Neuronal stem cell (in vitro differentiated cells): ENCODE measurements around the gene MTMR3.

ENCODE experiments used
- DNase-seq: peaks from one replicate; pipeline ENCODE4 v3.0.0-alpha.2; 2013; ENCODE audit warnings: low spot score
- H2AFZ ChIP-seq: one replicate; pipeline ENCODE4 v1.6.1; 2013; ENCODE audit warnings: mild to moderate bottlenecking, low read length, inconsistent platforms
- H2AK5ac ChIP-seq: 2 replicates; pipeline ENCODE4 v1.6.1; 2013; ENCODE audit warnings: low read depth, mild to moderate bottlenecking, inconsistent platforms, low read length, moderate library complexity, mixed read lengths
- H2BK120ac ChIP-seq: 2 replicates; pipeline ENCODE4 v1.6.1; 2013; ENCODE audit warnings: low read depth, mild to moderate bottlenecking, inconsistent platforms, low read length, moderate library complexity, mixed read lengths
- H2BK12ac ChIP-seq: one replicate; pipeline ENCODE4 v1.6.1; 2013; ENCODE audit warnings: low read length, inconsistent platforms
- H2BK15ac ChIP-seq: 2 replicates; pipeline ENCODE4 v1.6.1; 2013; ENCODE audit warnings: mild to moderate bottlenecking, low read length, inconsistent platforms, mixed read lengths
- H2BK5ac ChIP-seq: one replicate; pipeline ENCODE4 v1.6.1; 2013; ENCODE audit warnings: inconsistent platforms, mild to moderate bottlenecking, low read length, moderate library complexity
- H3K14ac ChIP-seq: one replicate; pipeline ENCODE4 v1.6.1; 2013; ENCODE audit warnings: low read length, inconsistent platforms
- H3K18ac ChIP-seq: 2 replicates; pipeline ENCODE4 v1.6.1; 2013; ENCODE audit warnings: low read length, inconsistent platforms
- H3K23ac ChIP-seq: 2 replicates; pipeline ENCODE4 v1.6.1; 2013; ENCODE audit warnings: low read depth, mild to moderate bottlenecking, mixed read lengths, low read length, inconsistent platforms; ENCODE audit not compliant: poor library complexity
- H3K27ac ChIP-seq: replicated peaks from 3 replicates; pipeline ENCODE4 v1.5.1; 2013; ENCODE audit warnings: low read length, inconsistent platforms
- H3K27me3 ChIP-seq, 3 experiments: 2 replicates each; pipeline ENCODE4 v1.6.1; 2013; ENCODE audit warnings: low read length in 3 of 3, mild to moderate bottlenecking in 2 of 3, inconsistent platforms in 1 of 3, low read depth in 1 of 3, mixed read lengths in 1 of 3, moderate library complexity in 1 of 3; ENCODE audit not compliant: control insufficient read depth in 3 of 3, insufficient read depth in 3 of 3
- H3K36me3 ChIP-seq, 2 donors: replicated peaks in 1 of 2; 2 replicates each; pipeline ENCODE4 v1.6.1; 2013; ENCODE audit warnings: low read length in 2 of 2; ENCODE audit not compliant: control insufficient read depth in 2 of 2, insufficient read depth in 2 of 2
- H3K4ac ChIP-seq: 2 replicates; pipeline ENCODE4 v1.6.1; 2013; ENCODE audit warnings: inconsistent platforms, mild to moderate bottlenecking, low read length, moderate library complexity
- H3K4me1 ChIP-seq, 2 donors: 1 replicate in 1 of 2; 2 replicates in 1 of 2; pipeline ENCODE4 v1.6.1; 2013; ENCODE audit warnings: low read length in 2 of 2, low read depth in 1 of 2; ENCODE audit not compliant: control insufficient read depth in 2 of 2, insufficient read depth in 1 of 2
- H3K4me2 ChIP-seq: one replicate; pipeline ENCODE4 v1.6.1; 2013; ENCODE audit warnings: mild to moderate bottlenecking, low read length, inconsistent platforms; ENCODE audit not compliant: insufficient read depth, poor library complexity, severe bottlenecking
- H3K4me3 ChIP-seq, 2 donors: 2 replicates each; pipeline ENCODE4 v1.5.1; 2013; ENCODE audit warnings: low read length in 2 of 2, mild to moderate bottlenecking in 2 of 2, inconsistent platforms in 1 of 2, moderate library complexity in 1 of 2
- H3K79me1 ChIP-seq: one replicate; pipeline ENCODE4 v1.6.1; 2013; ENCODE audit warnings: low read depth, mild to moderate bottlenecking, inconsistent platforms, low read length, moderate library complexity
- H3K9ac ChIP-seq: one replicate; pipeline ENCODE4 v1.6.1; 2013; ENCODE audit warnings: mild to moderate bottlenecking, low read depth, low read length, inconsistent platforms; ENCODE audit not compliant: poor library complexity
- H3K9me3 ChIP-seq, 2 donors: replicated peaks in 1 of 2; 2 replicates each; pipeline versions ENCODE3 to v1.6.1; 2013; ENCODE audit warnings: low read length in 2 of 2, mild to moderate bottlenecking in 2 of 2, inconsistent platforms in 1 of 2, low read depth in 1 of 2, mixed read lengths in 1 of 2, moderate library complexity in 1 of 2; ENCODE audit not compliant: control insufficient read depth in 2 of 2, insufficient read depth in 1 of 2
- H4K8ac ChIP-seq: one replicate; pipeline ENCODE4 v1.6.1; 2013; ENCODE audit warnings: low read depth, mild to moderate bottlenecking, inconsistent platforms, low read length, moderate library complexity
- H4K91ac ChIP-seq: one replicate; pipeline ENCODE4 v1.6.1; 2013; ENCODE audit warnings: low read length, low read depth, mild to moderate bottlenecking, inconsistent platforms; ENCODE audit not compliant: poor library complexity
- WGBS, 2 donors: extraction: QIAGEN DNeasy Blood & Tissue Kit; methylation state at CpG; one replicate each; pipeline ENCODE4 v1.1.7; 2013; ENCODE audit warnings: missing lambda C conversion rate in 2 of 2, mixed read lengths in 1 of 2; ENCODE audit not compliant: insufficient read length in 2 of 2, insufficient replicate concordance in 1 of 2; ENCODE audit errors: extremely low coverage in 2 of 2; 5-methylcytosine and 5-hydroxymethylcytosine counted together

Gene MTMR3

GRCh38 chr22:29842172-29842571 is 40.8 kb upstream of the MTMR3 start:
- Histone ChIP-seq H3K27ac (no peak overlapping the region), H3K27me3 (peaks cover 0 to 2% (median 0%) of the 10 kb centered on the region in 3 experiments), H3K18ac (no peak overlapping the region), H2BK15ac (no peak overlapping the region), H4K91ac (no peak overlapping the region), H2BK120ac (no peak overlapping the region), H2AFZ (no peak overlapping the region), H4K8ac (no peak overlapping the region), H3K4me2 (no peak overlapping the region), H3K4me3 (no peak overlapping the region), H3K79me1 (peaks cover 2% of the 10 kb centered on the region), H2AK5ac (no peak overlapping the region), H3K9me3 (no peaks in the 10 kb centered on the region), H3K4ac (no peak overlapping the region), H3K4me1 (peaks cover 0 to 4% of the 10 kb centered on the region in 2 donors), H3K14ac (no peak overlapping the region), H3K36me3 (no peaks in the 10 kb centered on the region), H3K9ac (no peak overlapping the region), H3K23ac (no peak overlapping the region), H2BK12ac (no peak overlapping the region), H2BK5ac (no peak overlapping the region)
- no CpG with 5 or more reads among the region's 2 CpGs for WGBS, 2 donors
- no peak for DNase-seq

GRCh38 chr22:29842740-29843139 is 40.2 kb upstream of the MTMR3 start:
- Histone ChIP-seq H3K4me1 (no peaks in the 10 kb centered on the region), H3K14ac (no peak overlapping the region), H3K4me3 (no peak overlapping the region), H4K91ac (no peak overlapping the region), H3K18ac (no peak overlapping the region), H3K4ac (no peak overlapping the region), H2BK120ac (no peak overlapping the region), H2BK15ac (no peak overlapping the region), H3K23ac (no peak overlapping the region), H3K9ac (no peak overlapping the region), H3K27ac (no peak overlapping the region), H3K4me2 (no peak overlapping the region), H3K27me3 (peaks cover 0 to 2% (median 0%) of the 10 kb centered on the region in 3 experiments), H2AFZ (no peak overlapping the region), H2AK5ac (no peak overlapping the region), H2BK5ac (no peak overlapping the region), H3K9me3 (no peaks in the 10 kb centered on the region), H2BK12ac (no peak overlapping the region), H3K36me3 (no peaks in the 10 kb centered on the region), H4K8ac (no peak overlapping the region), H3K79me1 (peaks cover 2% of the 10 kb centered on the region)
- WGBS, 2 donors, result no CpG with 5 or more reads among the region's 2 CpGs
- no peak for DNase-seq

GRCh38 chr22:29846290-29846689 is 36.7 kb upstream of the MTMR3 start:
- Histone ChIP-seq H2BK15ac (no peak overlapping the region), H3K79me1 (no peaks in the 10 kb centered on the region), H3K27me3 (peaks cover 0 to 2% (median 0%) of the 10 kb centered on the region in 3 experiments), H2AFZ (no peak overlapping the region), H2BK12ac (no peak overlapping the region), H3K4me2 (no peak overlapping the region), H4K91ac (no peak overlapping the region), H3K9ac (no peak overlapping the region), H2BK120ac (no peak overlapping the region), H2AK5ac (no peak overlapping the region), H3K23ac (no peak overlapping the region), H4K8ac (no peak overlapping the region), H3K4ac (no peak overlapping the region), H3K4me3 (no peak overlapping the region), H3K18ac (no peak overlapping the region), H3K4me1 (no peaks in the 10 kb centered on the region), H3K36me3 (no peaks in the 10 kb centered on the region), H2BK5ac (no peak overlapping the region), H3K27ac (no peak overlapping the region), H3K14ac (no peak overlapping the region), H3K9me3 (no peaks in the 10 kb centered on the region)
- DNase-seq, result no peak
- no CpG with 5 or more reads among the region's 2 CpGs for WGBS, 2 donors

- Histone ChIP-seq H3K27ac (no peak overlapping the region), H3K9ac (no peak overlapping the region), H3K18ac (no peak overlapping the region)
These were observed 34.9 kb upstream of the MTMR3 start for GRCh38 chr22:29848111-29848510.

More at GRCh38 chr22:29848111-29848510, 34.9 kb upstream of the MTMR3 start:
- H3K27me3 ChIP-seq, result peaks cover 0 to 2% (median 0%) of the 10 kb centered on the region in 3 experiments
- WGBS, 2 donors, result no CpG with 5 or more reads among the region's 3 CpGs
- no peak overlapping the region for H3K4me3 ChIP-seq
- no peak overlapping the region for H2BK15ac ChIP-seq
- no peak overlapping the region for H3K23ac ChIP-seq
- H2AFZ ChIP-seq, result peak overlapping the region; percentile 72
- H3K9me3 ChIP-seq, result no peaks in the 10 kb centered on the region
- H2AK5ac ChIP-seq, result no peak overlapping the region
- H3K36me3 ChIP-seq, result no peaks in the 10 kb centered on the region
- H2BK5ac ChIP-seq, result no peak overlapping the region
- H3K4ac ChIP-seq, result no peak overlapping the region
- no peak overlapping the region for H3K14ac ChIP-seq
- no peaks in the 10 kb centered on the region for H3K79me1 ChIP-seq
- no peaks in the 10 kb centered on the region for H3K4me1 ChIP-seq
- no peak overlapping the region for H2BK12ac ChIP-seq
- no peak overlapping the region for H4K8ac ChIP-seq
- no peak overlapping the region for H2BK120ac ChIP-seq
- DNase-seq, result no peak
- H3K4me2 ChIP-seq, result no peak overlapping the region
- H4K91ac ChIP-seq, result no peak overlapping the region
